Measurements from ENCODE around the gene PKDREJ. TPM values are rescaled to one million over a fixed set of nuclear protein-coding genes. Genes with fewer than 3 reads are reported as not detected.

Gene PKDREJ
- total RNA-seq, 4 donors from 2014 or later: not detected

- Histone ChIP-seq H3K4me1 (peaks cover 24 to 26% of the 10 kb centered on the region in 2 donors), H3K4me3 (no peak overlapping the region), H3K36me3 (peaks cover 0 to 11% of the 10 kb centered on the region in 2 donors), H3K9me3 (no peaks in the 10 kb centered on the region), H3K27ac (no peak overlapping the region), H3K27me3 (no peaks in the 10 kb centered on the region)
- in situ Hi-C loops (cut with MboI; ENCODE audit: low sequenced_read_pairs in 4 of 4) (no loop called here), intact Hi-C loops (cut with DNase I; ENCODE audit: low total_unique reads) (no loop called here)
- ATAC-seq (no peak), DNase-seq (no peak)
- no peak for TF ChIP-seq CTCF (IDR thresholded peaks at IDR 0.05 in 4 of 5, conservative IDR thresholded peaks at IDR 0.05 in 1 of 5)
- no peak for TF ChIP-seq POLR2A (IDR thresholded peaks at IDR 0.05)
Observed at GRCh38 chr22:46234969-46235368, 28.2 kb downstream of the PKDREJ start.

- H3K9me3 ChIP-seq: no peaks in the 10 kb centered on the region
- H3K4me3 ChIP-seq: no peak overlapping the region
- peaks cover 0 to 11% of the 10 kb centered on the region in 2 donors for H3K36me3 ChIP-seq
- DNase-seq (peak; percentile 45 to 76), ATAC-seq (peak; percentile 75 to 86)
- no peak for TF ChIP-seq POLR2A (IDR thresholded peaks at IDR 0.05)
- no peak for TF ChIP-seq CTCF (IDR thresholded peaks at IDR 0.05 in 4 of 5, conservative IDR thresholded peaks at IDR 0.05 in 1 of 5)
- H3K27me3 ChIP-seq: no peaks in the 10 kb centered on the region
- H3K4me1 ChIP-seq: peaks cover 16 to 20% of the 10 kb centered on the region in 2 donors
- peak overlapping the region; percentile 1 to 72 (median 66) for H3K27ac ChIP-seq
- in situ Hi-C loops (cut with MboI; ENCODE audit: low sequenced_read_pairs in 4 of 4): no loop called here
- intact Hi-C loops (cut with DNase I; ENCODE audit: low total_unique reads): no loop called here
Observed at GRCh38 chr22:46233231-46233630, 29.9 kb downstream of the PKDREJ start.

- no peak overlapping the region for H3K27ac ChIP-seq
- no peak for DNase-seq
- no peaks in the 10 kb centered on the region for H3K27me3 ChIP-seq
- intact Hi-C loops (cut with DNase I; ENCODE audit: low total_unique reads): no loop called here
- no peak for ATAC-seq
- peaks cover 0 to 11% of the 10 kb centered on the region in 2 donors for H3K36me3 ChIP-seq
- no peak overlapping the region for H3K4me3 ChIP-seq
- peaks cover 9 to 11% of the 10 kb centered on the region in 2 donors for H3K4me1 ChIP-seq
- in situ Hi-C loops (cut with MboI; ENCODE audit: low sequenced_read_pairs in 4 of 4): no loop called here
- no peaks in the 10 kb centered on the region for H3K9me3 ChIP-seq
- TF ChIP-seq POLR2A (IDR thresholded peaks at IDR 0.05): no peak
- TF ChIP-seq CTCF (IDR thresholded peaks at IDR 0.05 in 4 of 5, conservative IDR thresholded peaks at IDR 0.05 in 1 of 5): no peak
Observed at GRCh38 chr22:46230262-46230901, 32.8 kb downstream of the PKDREJ start.

DNA sequence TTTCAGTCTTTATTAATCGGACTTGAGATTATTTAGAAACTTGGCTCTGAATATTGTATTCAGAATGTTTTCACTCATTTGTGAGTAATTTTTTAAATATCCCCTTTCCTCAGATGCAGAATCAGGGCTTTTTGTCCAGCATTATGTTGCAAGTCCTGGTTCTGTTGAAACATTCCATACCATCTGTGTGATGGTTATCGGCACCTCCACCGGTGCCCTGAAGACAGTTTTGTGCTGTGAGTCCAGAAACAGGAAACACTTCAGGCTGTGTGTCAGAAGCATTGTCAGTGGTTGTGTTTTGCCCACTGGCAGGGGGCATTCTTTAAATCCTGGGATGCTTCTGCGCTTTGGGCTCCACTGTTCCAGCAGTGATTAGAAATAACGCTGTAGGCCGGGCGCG, 33.4 kb downstream of the PKDREJ start:
- ATAC-seq: no peak
- intact Hi-C loops (cut with DNase I; ENCODE audit: low total_unique reads) (no loop called here), in situ Hi-C loops (cut with MboI; ENCODE audit: low sequenced_read_pairs in 4 of 4) (no loop called here)
- Histone ChIP-seq H3K27ac (no peak overlapping the region), H3K9me3 (no peaks in the 10 kb centered on the region), H3K27me3 (no peaks in the 10 kb centered on the region), H3K4me1 (peaks cover 9 to 11% of the 10 kb centered on the region in 2 donors), H3K36me3 (peaks cover 0 to 6% of the 10 kb centered on the region in 2 donors), H3K4me3 (no peak overlapping the region)
- TF ChIP-seq POLR2A (IDR thresholded peaks at IDR 0.05) (no peak), CTCF (IDR thresholded peaks at IDR 0.05 in 4 of 5, conservative IDR thresholded peaks at IDR 0.05 in 1 of 5) (no peak)
- DNase-seq: no peak

GRCh38 chr22:46226577-46226976, 36.6 kb downstream of the PKDREJ start:
- ATAC-seq: no peak
- no peak for TF ChIP-seq POLR2A (IDR thresholded peaks at IDR 0.05)
- TF ChIP-seq CTCF (IDR thresholded peaks at IDR 0.05 in 4 of 5, conservative IDR thresholded peaks at IDR 0.05 in 1 of 5): no peak
- Histone ChIP-seq H3K9me3 (no peaks in the 10 kb centered on the region), H3K36me3 (peaks cover 0 to 21% of the 10 kb centered on the region in 2 donors), H3K4me1 (no peaks in the 10 kb centered on the region), H3K4me3 (no peak overlapping the region), H3K27me3 (no peaks in the 10 kb centered on the region), H3K27ac (no peak overlapping the region)
- in situ Hi-C loops (cut with MboI; ENCODE audit: low sequenced_read_pairs in 4 of 4): no loop called here
- intact Hi-C loops (cut with DNase I; ENCODE audit: low total_unique reads): no loop called here
- DNase-seq: no peak
